Neural progenitor cell (in vitro differentiated cells): ENCODE measurements around the gene ARL15. TPM values are rescaled to one million over a fixed set of nuclear protein-coding genes. Genes with fewer than 3 reads are reported as not detected.

ENCODE experiments used
- DNase-seq: peaks from one replicate; pipeline ENCODE4 v3.0.0-alpha.2; 2016; ENCODE audit warnings: low spot score
- H2AFZ ChIP-seq: fragments of 200-600 bp; sonication (generic); replicated peaks from 2 replicates; pipeline ENCODE4 v1.6.1; 2016; ENCODE audit warnings: antibody characterized with exemption
- H3F3A ChIP-seq: fragments of 200-600 bp; sonication (generic); 2 replicates; pipeline ENCODE4 v1.6.1; 2016; ENCODE audit warnings: antibody characterized with exemption, low read depth
- H3K27ac ChIP-seq: fragments of 200-600 bp; sonication (generic); 2 replicates; pipeline ENCODE4 v1.5.1; 2016; ENCODE audit warnings: mild to moderate bottlenecking
- H3K27me3 ChIP-seq: fragments of 200-600 bp; sonication (generic); 2 replicates; pipeline ENCODE4 v1.6.1; 2016; ENCODE audit warnings: mild to moderate bottlenecking, moderate library complexity
- H3K36me3 ChIP-seq: fragments of 200-600 bp; sonication (generic); 2 replicates; pipeline ENCODE4 v1.5.1; 2016
- H3K4me1 ChIP-seq: fragments of 200-600 bp; sonication (generic); 2 replicates; pipeline ENCODE4 v1.6.1; 2016; ENCODE audit warnings: mixed run types
- H3K4me2 ChIP-seq: fragments of 200-600 bp; sonication (generic); 2 replicates; pipeline ENCODE4 v1.6.1; 2016
- H3K4me3 ChIP-seq: fragments of 200-600 bp; sonication (generic); 2 replicates; pipeline ENCODE4 v1.5.1; 2016
- H3K79me2 ChIP-seq: fragments of 200-600 bp; sonication (generic); 2 replicates; pipeline ENCODE4 v1.6.1; 2016; ENCODE audit warnings: low read depth
- H3K9ac ChIP-seq: fragments of 200-600 bp; sonication (generic); 2 replicates; pipeline ENCODE4 v1.6.1; 2016
- H3K9me3 ChIP-seq: fragments of 200-600 bp; sonication (generic); 2 replicates; pipeline ENCODE4 v1.5.1; 2016; ENCODE audit warnings: low read depth
- H4K20me1 ChIP-seq: fragments of 200-600 bp; sonication (generic); 2 replicates; pipeline ENCODE4 v1.6.1; 2016; ENCODE audit warnings: low read depth
- H3K27ac Mint-ChIP-seq: 3 replicates; pipeline ENCODE4 v1.8.0; 2021; ENCODE audit warnings: mixed read lengths
- H3K27me3 Mint-ChIP-seq: 2 replicates; pipeline ENCODE4 v1.8.0; 2022; ENCODE audit warnings: low read depth, mild to moderate bottlenecking, inconsistent platforms, moderate library complexity, mixed read lengths; ENCODE audit not compliant: insufficient read depth
- H3K36me3 Mint-ChIP-seq: 3 replicates; pipeline ENCODE4 v1.8.0; 2021; ENCODE audit warnings: mixed read lengths
- H3K4me1 Mint-ChIP-seq: 3 replicates; pipeline ENCODE4 v1.8.0; 2021; ENCODE audit warnings: mixed read lengths
- H3K4me3 Mint-ChIP-seq: 3 replicates; pipeline ENCODE4 v1.8.0; 2021; ENCODE audit warnings: mild to moderate bottlenecking, moderate library complexity, mixed read lengths
- H3K9me3 Mint-ChIP-seq: 3 replicates; pipeline ENCODE4 v1.8.0; 2020; ENCODE audit warnings: mixed read lengths
- CTCF ChIP-seq: fragments of 200-600 bp; sonication (generic); IDR thresholded peaks from 2 replicates; pipeline ENCODE4 v1.5.1; 2017; ENCODE audit warnings: antibody characterized with exemption, mild to moderate bottlenecking
- EZH2 ChIP-seq: fragments of 200-600 bp; sonication (generic); IDR thresholded peaks from 2 replicates; pipeline ENCODE4 v1.6.1; 2017; ENCODE audit warnings: antibody characterized with exemption, mild to moderate bottlenecking, moderate library complexity
- EZH2phosphoT487 ChIP-seq: fragments of 200-600 bp; sonication (generic); IDR thresholded peaks from 2 replicates; pipeline ENCODE4 v1.6.1; 2017; ENCODE audit warnings: antibody characterized with exemption
- total RNA-seq: library from RNA; depleted of rRNA; stranded (reverse); fragments of >200 nt; gene quantifications from 2 replicates; pipeline ENCODE4 v1.2.3, GENCODE V29; 2015; ENCODE audit warnings: low replicate concordance

ARL15 gene
- total RNA-seq, 1 donor from 2014 or later = 39.1 TPM

GRCh38 chr5:54187694-54188093 lies 122.7 kb downstream of the ARL15 start:
- no peaks in the 10 kb centered on the region for H3K27me3 Mint-ChIP-seq
- Histone ChIP-seq H3K4me1 (peaks cover 27% of the 10 kb centered on the region), H3K9ac (no peak overlapping the region), H3K4me3 (no peak overlapping the region), H4K20me1 (peaks cover 8% of the 10 kb centered on the region), H3K36me3 (no peaks in the 10 kb centered on the region), H3K4me2 (peak overlapping the region; percentile 45), H3K27ac (no peak overlapping the region), H3F3A (no peaks in the 10 kb centered on the region), H2AFZ (no peak overlapping the region), H3K79me2 (peaks cover 39% of the 10 kb centered on the region), H3K27me3 (no peaks in the 10 kb centered on the region), H3K9me3 (no peaks in the 10 kb centered on the region)
- no peak overlapping the region for H3K27ac Mint-ChIP-seq
- TF ChIP-seq EZH2phosphoT487 (no peak), EZH2 (no peak), CTCF (no peak)
- H3K4me3 Mint-ChIP-seq = no peak overlapping the region
- H3K9me3 Mint-ChIP-seq = peaks cover 2% of the 10 kb centered on the region
- peaks cover 2% of the 10 kb centered on the region for H3K36me3 Mint-ChIP-seq
- peaks cover 22% of the 10 kb centered on the region for H3K4me1 Mint-ChIP-seq
- DNase-seq = no peak

GRCh38 chr5:54186912-54187445 lies 123.4 kb downstream of the ARL15 start:
- no peak overlapping the region for H2AFZ ChIP-seq
- no peak overlapping the region for H3K4me2 ChIP-seq
- Mint-ChIP-seq H3K9me3 (peaks cover 2% of the 10 kb centered on the region), H3K27me3 (no peaks in the 10 kb centered on the region), H3K4me3 (no peak overlapping the region), H3K4me1 (peaks cover 22% of the 10 kb centered on the region), H3K27ac (no peak overlapping the region), H3K36me3 (peaks cover 2% of the 10 kb centered on the region)
- no peak overlapping the region for H3K9ac ChIP-seq
- peaks cover 34% of the 10 kb centered on the region for H3K79me2 ChIP-seq
- H3F3A ChIP-seq = no peaks in the 10 kb centered on the region
- no peaks in the 10 kb centered on the region for H3K9me3 ChIP-seq
- DNase-seq = peak; percentile 17
- peaks cover 27% of the 10 kb centered on the region for H3K4me1 ChIP-seq
- H3K27ac ChIP-seq = no peak overlapping the region
- H4K20me1 ChIP-seq = peaks cover 8% of the 10 kb centered on the region
- H3K27me3 ChIP-seq = no peaks in the 10 kb centered on the region
- no peaks in the 10 kb centered on the region for H3K36me3 ChIP-seq
- TF ChIP-seq CTCF (peak; percentile 7), EZH2 (no peak), EZH2phosphoT487 (no peak)
- no peak overlapping the region for H3K4me3 ChIP-seq

- no peaks in the 10 kb centered on the region for H3K27me3 Mint-ChIP-seq
- peaks cover 8% of the 10 kb centered on the region for H4K20me1 ChIP-seq
Measured at GRCh38 chr5:54186108-54186507, 124.3 kb downstream of the ARL15 start.

More at GRCh38 chr5:54186108-54186507, 124.3 kb downstream of the ARL15 start:
- Histone ChIP-seq H3K36me3 (peaks cover 4% of the 10 kb centered on the region), H3F3A (peaks cover 4% of the 10 kb centered on the region), H3K9ac (no peak overlapping the region), H3K4me1 (peaks cover 31% of the 10 kb centered on the region), H3K4me2 (no peak overlapping the region), H3K79me2 (peaks cover 33% of the 10 kb centered on the region), H3K27ac (no peak overlapping the region), H3K9me3 (no peaks in the 10 kb centered on the region), H3K4me3 (no peak overlapping the region), H2AFZ (no peak overlapping the region), H3K27me3 (no peaks in the 10 kb centered on the region)
- peaks cover 1% of the 10 kb centered on the region for H3K36me3 Mint-ChIP-seq
- peaks cover 26% of the 10 kb centered on the region for H3K4me1 Mint-ChIP-seq
- peaks cover 7% of the 10 kb centered on the region for H3K9me3 Mint-ChIP-seq
- TF ChIP-seq EZH2 (no peak), CTCF (no peak), EZH2phosphoT487 (no peak)
- H3K4me3 Mint-ChIP-seq = no peak overlapping the region
- no peak overlapping the region for H3K27ac Mint-ChIP-seq
- no peak for DNase-seq
